GM23248 (cell line): ENCODE results near the gene KANSL2. TPM values are rescaled to one million over a fixed set of nuclear protein-coding genes. Genes with fewer than 3 reads are reported as not detected.

Experiments used
- DNase-seq: peaks from one replicate; pipeline ENCODE4 v3.0.0-alpha.2; 2015
- H2AFZ ChIP-seq: fragments of 200-600 bp; sonication (generic); 2 replicates; pipeline ENCODE4 v1.6.1; 2016; ENCODE audit warnings: antibody characterized with exemption
- H3F3A ChIP-seq: fragments of 200-600 bp; sonication (generic); 2 replicates; pipeline ENCODE4 v1.6.1; 2016; ENCODE audit warnings: mild to moderate bottlenecking, antibody characterized with exemption, mixed run types; ENCODE audit not compliant: insufficient read depth
- H3K27ac ChIP-seq: fragments of 200-600 bp; sonication (generic); 2 replicates; pipeline ENCODE4 v1.5.1; 2016; ENCODE audit warnings: mild to moderate bottlenecking
- H3K27me3 ChIP-seq: fragments of 200-600 bp; sonication (generic); replicated peaks from 2 replicates; pipeline ENCODE4 v1.6.1; 2016; ENCODE audit warnings: mild to moderate bottlenecking; ENCODE audit not compliant: insufficient read depth
- H3K36me3 ChIP-seq: fragments of 200-600 bp; sonication (generic); 2 replicates; pipeline ENCODE4 v1.6.1; 2016; ENCODE audit warnings: low read depth, mild to moderate bottlenecking
- H3K4me1 ChIP-seq: fragments of 200-600 bp; sonication (generic); 2 replicates; pipeline ENCODE4 v1.6.1; 2016; ENCODE audit warnings: mild to moderate bottlenecking; ENCODE audit not compliant: insufficient read depth
- H3K4me2 ChIP-seq: fragments of 200-600 bp; sonication (generic); one replicate; pipeline ENCODE4 v1.6.1; 2016; ENCODE audit warnings: mild to moderate bottlenecking; ENCODE audit not compliant: unreplicated experiment
- H3K4me3 ChIP-seq: fragments of 200-600 bp; sonication (generic); 2 replicates; pipeline ENCODE4 v1.5.1; 2016; ENCODE audit warnings: mild to moderate bottlenecking
- H3K79me2 ChIP-seq: fragments of 200-600 bp; sonication (generic); 2 replicates; pipeline ENCODE4 v1.6.1; 2016; ENCODE audit warnings: mild to moderate bottlenecking; ENCODE audit not compliant: insufficient read depth
- H3K9ac ChIP-seq: fragments of 200-600 bp; sonication (generic); 2 replicates; pipeline ENCODE4 v1.6.1; 2016; ENCODE audit warnings: mild to moderate bottlenecking
- H3K9me2 ChIP-seq: fragments of 200-600 bp; sonication (generic); 2 replicates; pipeline ENCODE4 v1.6.1; 2016; ENCODE audit warnings: mixed run types, mild to moderate bottlenecking, moderate library complexity; ENCODE audit not compliant: insufficient read depth
- H3K9me3 ChIP-seq: fragments of 200-600 bp; sonication (generic); one replicate; pipeline ENCODE4 v1.6.1; 2017; ENCODE audit warnings: low read depth
- H4K20me1 ChIP-seq: fragments of 200-600 bp; sonication (generic); 2 replicates; pipeline ENCODE4 v1.6.0; 2016; ENCODE audit not compliant: insufficient read depth
- EZH2 ChIP-seq: fragments of 200-600 bp; sonication (generic); IDR thresholded peaks from 2 replicates; pipeline ENCODE4 v1.6.1; 2018; ENCODE audit warnings: antibody characterized with exemption, mild to moderate bottlenecking; ENCODE audit not compliant: insufficient read depth, poor library complexity, severe bottlenecking
- EZH2phosphoT487 ChIP-seq: fragments of 200-600 bp; sonication (generic); IDR thresholded peaks from 2 replicates; pipeline ENCODE4 v1.6.1; 2018; ENCODE audit warnings: antibody characterized with exemption, moderate library complexity, mild to moderate bottlenecking, low read depth; ENCODE audit not compliant: insufficient read depth
- WGBS, 2 experiments: methylation state at CpG; one replicate each; pipeline ENCODE4 v1.1.6; 2015 to 2017; ENCODE audit warnings: low lambda C conversion rate in 2 of 2, low coverage in 1 of 2; ENCODE audit errors: missing lambda C conversion rate in 2 of 2; 5-methylcytosine and 5-hydroxymethylcytosine counted together
- in situ Hi-C: fragments of 300-500 bp; cut with MboI; formaldehyde crosslinking; loops from 2 replicates; pipeline ENCODE4 v1.15.0; 2020
- polyA plus RNA-seq: library from polyadenylated mRNA; unstranded; fragments of >200 nt; fragmentation: Nextera tagmentation; extraction: Ambion mirVana; gene quantifications from 2 replicates; pipeline ENCODE4 v1.2.1, GENCODE V29; 2016
- total RNA-seq: library from RNA; depleted of rRNA; stranded (reverse); fragments of >200 nt; shearing (Covaris generic); gene quantifications from 2 replicates; pipeline ENCODE4 v1.2.3, GENCODE V29; 2014

The KANSL2 gene
- total and polyA plus RNA-seq, 2 experiments from 2014 or later, result 30.0 to 44.4 TPM

- no peak for DNase-seq
- Histone ChIP-seq H4K20me1 (peaks cover 7% of the 10 kb centered on the region; the same call in 1 of the 2 replicates), H3K79me2 (peaks cover 70% of the 10 kb centered on the region), H3K27me3 (no peaks in the 10 kb centered on the region), H3K36me3 (peaks cover 78% of the 10 kb centered on the region), H3K9ac (no peak overlapping the region), H3K4me3 (no peak overlapping the region), H3K4me2 (no peak overlapping the region), H3K27ac (no peak overlapping the region), H2AFZ (no peak overlapping the region), H3K4me1 (no peaks in the 10 kb centered on the region), H3K9me3 (no peaks in the 10 kb centered on the region), H3K9me2 (no peaks in the 10 kb centered on the region), H3F3A (peaks cover 15% of the 10 kb centered on the region)
- 50 to 57% methylated on average over 2 of the region's 2 CpGs for WGBS, 2 experiments
- TF ChIP-seq EZH2phosphoT487 (no peak), EZH2 (no peak)
- in situ Hi-C loops, result no loop called here
Observed at GRCh38 chr12:48691826-48692487, 9.9 kb upstream of the KANSL2 start.

- Histone ChIP-seq H4K20me1 (peaks cover 7% of the 10 kb centered on the region; the same call in 1 of the 2 replicates), H3K36me3 (peaks cover 78% of the 10 kb centered on the region), H3K4me2 (no peak overlapping the region), H3K4me1 (no peaks in the 10 kb centered on the region), H3K9me2 (no peaks in the 10 kb centered on the region), H3F3A (peaks cover 23% of the 10 kb centered on the region), H3K27me3 (no peaks in the 10 kb centered on the region), H3K79me2 (peaks cover 60% of the 10 kb centered on the region), H3K9me3 (no peaks in the 10 kb centered on the region), H3K27ac (no peak overlapping the region), H3K9ac (no peak overlapping the region), H2AFZ (no peak overlapping the region), H3K4me3 (no peak overlapping the region)
- in situ Hi-C loops, result no loop called here
- DNase-seq, result no peak
- TF ChIP-seq EZH2phosphoT487 (no peak), EZH2 (no peak)
- 74 to 75% methylated on average over 4 of the region's 4 CpGs for WGBS, 2 experiments
Observed at GRCh38 chr12:48690990-48691389, 9.0 kb upstream of the KANSL2 start.

GRCh38 chr12:48690436-48690835 is 8.4 kb upstream of the KANSL2 start:
- Histone ChIP-seq H3K27ac (no peak overlapping the region), H3K4me1 (no peaks in the 10 kb centered on the region), H3K9me3 (no peaks in the 10 kb centered on the region), H3K9me2 (no peaks in the 10 kb centered on the region), H3F3A (peaks cover 23% of the 10 kb centered on the region), H3K4me2 (no peak overlapping the region), H3K27me3 (no peaks in the 10 kb centered on the region), H3K79me2 (peaks cover 55% of the 10 kb centered on the region), H3K9ac (no peak overlapping the region), H2AFZ (no peak overlapping the region), H4K20me1 (peaks cover 7% of the 10 kb centered on the region; the same call in 1 of the 2 replicates), H3K4me3 (no peak overlapping the region), H3K36me3 (peaks cover 72% of the 10 kb centered on the region)
- in situ Hi-C loops, result no loop called here
- no peak for DNase-seq
- 86 to 87% methylated on average over 4 of the region's 4 CpGs for WGBS, 2 experiments
- no peak for TF ChIP-seq EZH2
- no peak for TF ChIP-seq EZH2phosphoT487

GRCh38 chr12:48688836-48689235 is 6.8 kb upstream of the KANSL2 start:
- TF ChIP-seq EZH2 (no peak), EZH2phosphoT487 (no peak)
- H3K4me3 ChIP-seq, result no peak overlapping the region
- no peaks in the 10 kb centered on the region for H3K9me2 ChIP-seq
- H3K79me2 ChIP-seq, result peaks cover 40% of the 10 kb centered on the region
- H3K9me3 ChIP-seq, result no peaks in the 10 kb centered on the region
- no peak overlapping the region for H3K4me2 ChIP-seq
- H3K27ac ChIP-seq, result no peak overlapping the region
- H3K27me3 ChIP-seq, result no peaks in the 10 kb centered on the region
- peaks cover 59% of the 10 kb centered on the region for H3K36me3 ChIP-seq
- H4K20me1 ChIP-seq, result peaks cover 7% of the 10 kb centered on the region; the same call in 1 of the 2 replicates
- in situ Hi-C loops, result no loop called here
- H3F3A ChIP-seq, result peaks cover 29% of the 10 kb centered on the region
- no peaks in the 10 kb centered on the region for H3K4me1 ChIP-seq
- DNase-seq, result no peak
- no peak overlapping the region for H2AFZ ChIP-seq
- 11 to 12% methylated on average over 1 of the region's 1 CpG for WGBS, 2 experiments
- no peak overlapping the region for H3K9ac ChIP-seq
